ENCODE data around the gene ATP2C1.
"Not testable (repeated sequence)": the region's sequence is repeated elsewhere in the genome, so short reads cannot be mapped to it uniquely, and the experiment has no call there.

ATP2C1 gene

GRCh38 chr3:130893376-130894129 is at the start of gene ATP2C1:
ATP2C1 (plus strand) TSS chr3:130894084; CDS start chr3:130894770, 686 bp downstream.
- peak; percentile 79 to 90 (median 83) for DNase-seq (ENCODE audit: low read depth in 3 of 3)

- DNase-seq (ENCODE audit: low read depth in 3 of 3) = no peak
Observed at GRCh38 chr3:130844462-130844861, 49.4 kb upstream of the ATP2C1 start.

- no peak for DNase-seq (ENCODE audit: low read depth in 3 of 3)
Observed at GRCh38 chr3:130846181-130846580, 47.7 kb upstream of the ATP2C1 start.

- no peak for DNase-seq (ENCODE audit: low read depth in 3 of 3)
Observed at GRCh38 chr3:130849091-130849552, 44.8 kb upstream of the ATP2C1 start.

GRCh38 chr3:130850044-130850797 is 43.7 kb upstream of the ATP2C1 start:
- DNase-seq (ENCODE audit: low read depth in 3 of 3) = peak; percentile 35 to 50 (median 42)

- DNase-seq (ENCODE audit: low read depth in 3 of 3) = no peak
Observed at GRCh38 chr3:130850843-130851242, 43.0 kb upstream of the ATP2C1 start.

GRCh38 chr3:130851277-130851676 is 42.6 kb upstream of the ATP2C1 start:
- no peak for DNase-seq (ENCODE audit: low read depth in 3 of 3)

GRCh38 chr3:130853581-130853980 is 40.3 kb upstream of the ATP2C1 start:
- no peak for DNase-seq (ENCODE audit: low read depth in 3 of 3)

GRCh38 chr3:130854208-130854864 is 39.5 kb upstream of the ATP2C1 start:
- no peak for DNase-seq (ENCODE audit: low read depth in 3 of 3)

- DNase-seq (ENCODE audit: low read depth in 3 of 3) = no peak
Observed at GRCh38 chr3:130857336-130858026, 36.4 kb upstream of the ATP2C1 start.

GRCh38 chr3:130862130-130862529 is 31.8 kb upstream of the ATP2C1 start:
- not testable (repeated sequence) for DNase-seq (ENCODE audit: low read depth in 3 of 3)

- DNase-seq (ENCODE audit: low read depth in 3 of 3) = no peak
Observed at GRCh38 chr3:130865489-130865888, 28.4 kb upstream of the ATP2C1 start.

GRCh38 chr3:130866327-130866726 is 27.6 kb upstream of the ATP2C1 start:
- DNase-seq (ENCODE audit: low read depth in 3 of 3) = no peak

- no peak for DNase-seq (ENCODE audit: low read depth in 3 of 3)
Observed at GRCh38 chr3:130870423-130870822, 23.5 kb upstream of the ATP2C1 start.

- no peak for DNase-seq (ENCODE audit: low read depth in 3 of 3)
Observed at GRCh38 chr3:130876594-130876993, 17.3 kb upstream of the ATP2C1 start.

- DNase-seq (ENCODE audit: low read depth in 3 of 3) = no peak
Observed at GRCh38 chr3:130878464-130878863, 15.4 kb upstream of the ATP2C1 start.

GRCh38 chr3:130889416-130889946 is 4.4 kb upstream of the ATP2C1 start:
- DNase-seq (ENCODE audit: low read depth in 3 of 3) = no peak

GRCh38 chr3:130892759-130893375 is 1.0 kb upstream of the ATP2C1 start:
- peak; percentile 35 to 58 (median 39) for DNase-seq (ENCODE audit: low read depth in 3 of 3)

GRCh38 chr3:130894130-130894985 is 474 bp downstream of the ATP2C1 start:
- peak in 2 of 3 experiments; percentile 3 to 28 for DNase-seq (ENCODE audit: low read depth in 3 of 3)

- no peak for DNase-seq (ENCODE audit: low read depth in 3 of 3)
Observed at GRCh38 chr3:130894986-130895280, 1.0 kb downstream of the ATP2C1 start.
